ENCODE measurements around the gene USP8. TPM values are rescaled to one million over a fixed set of nuclear protein-coding genes. Genes with fewer than 3 reads are reported as not detected.

The USP8 gene
- total and polyA plus RNA-seq, 2 experiments from 2014 or later, result 29.8 to 57.2 TPM

DNA sequence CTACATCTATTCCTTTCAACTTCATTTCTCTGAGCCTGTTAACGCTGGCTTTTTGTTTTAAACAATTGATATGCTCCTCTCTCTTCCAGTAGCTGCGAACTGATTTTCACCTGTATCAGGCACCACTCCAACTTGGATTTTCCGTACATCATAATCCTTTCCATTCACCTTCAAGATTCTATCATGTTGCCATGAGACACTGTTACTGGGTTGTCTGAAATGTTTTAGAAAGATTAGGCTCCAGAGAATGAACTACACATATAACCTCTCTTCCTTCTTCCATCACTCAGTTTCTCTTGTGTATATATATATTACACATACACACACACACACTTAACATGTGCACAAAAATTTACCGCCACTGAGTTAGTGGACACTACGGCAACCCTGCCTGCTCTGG, 122.4 kb downstream of the USP8 start, which contains the start of gene USP50:
TSS of gene USP50 (minus strand) at position 101 of the 400 bp plus-strand sequence. CDS start 141 bp downstream, outside the sequence.
- no peak for TF ChIP-seq EZH2 (IDR thresholded peaks at IDR 0.05; ENCODE audit: insufficient read depth, poor library complexity, severe bottlenecking)
- TF ChIP-seq EZH2phosphoT487 (IDR thresholded peaks at IDR 0.05; ENCODE audit: insufficient read depth, low read depth), result no peak
- no peaks in the 10 kb centered on the region for H3K27me3 ChIP-seq (replicated peaks; ENCODE audit: insufficient read depth)
- no peaks in the 10 kb centered on the region for H4K20me1 ChIP-seq (ENCODE audit: insufficient read depth)
- H3K4me1 ChIP-seq (ENCODE audit: insufficient read depth), result peaks cover 24% of the 10 kb centered on the region
- in situ Hi-C loops (cut with MboI), result no loop called here
- H3K9me3 ChIP-seq (ENCODE audit: low read depth), result no peaks in the 10 kb centered on the region
- H3K27ac ChIP-seq, result no peak within 1 kb of the TSS
- H3K4me2 ChIP-seq (ENCODE audit: unreplicated experiment), result no peak within 1 kb of the TSS
- no peak within 1 kb of the TSS for H3K4me3 ChIP-seq
- WGBS, 2 experiments (ENCODE audit: low coverage in 1 of 2, low lambda C conversion rate in 2 of 2, missing lambda C conversion rate in 2 of 2), result 95 to 97% methylated on average over 5 of the region's 5 CpGs
- H3K9ac ChIP-seq, result no peak within 1 kb of the TSS
- H3K79me2 ChIP-seq (ENCODE audit: insufficient read depth), result no peaks in the 10 kb centered on the region
- no peaks in the 10 kb centered on the region for H3K36me3 ChIP-seq (ENCODE audit: low read depth)
- H3K9me2 ChIP-seq (ENCODE audit: insufficient read depth), result no peaks in the 10 kb centered on the region
- H3F3A ChIP-seq (ENCODE audit: insufficient read depth), result peaks cover 34% of the 10 kb centered on the region
- H2AFZ ChIP-seq, result no peak within 1 kb of the TSS
- DNase-seq, result no peak

- peaks cover 15% of the 10 kb centered on the region for H3F3A ChIP-seq (ENCODE audit: insufficient read depth)
- no peak overlapping the region for H2AFZ ChIP-seq
- in situ Hi-C loops (cut with MboI), result no loop called here
- H3K27me3 ChIP-seq (replicated peaks; ENCODE audit: insufficient read depth), result no peaks in the 10 kb centered on the region
- H3K9me2 ChIP-seq (ENCODE audit: insufficient read depth), result no peaks in the 10 kb centered on the region
- TF ChIP-seq EZH2phosphoT487 (IDR thresholded peaks at IDR 0.05; ENCODE audit: insufficient read depth, low read depth) (no peak), EZH2 (IDR thresholded peaks at IDR 0.05; ENCODE audit: insufficient read depth, poor library complexity, severe bottlenecking) (no peak)
- no peaks in the 10 kb centered on the region for H3K79me2 ChIP-seq (ENCODE audit: insufficient read depth)
- no peaks in the 10 kb centered on the region for H4K20me1 ChIP-seq (ENCODE audit: insufficient read depth)
- no peak overlapping the region for H3K9ac ChIP-seq
- H3K4me3 ChIP-seq, result no peak overlapping the region
- H3K4me1 ChIP-seq (ENCODE audit: insufficient read depth), result no peaks in the 10 kb centered on the region
- peak; percentile 9 for DNase-seq
- 76 to 82% methylated on average over 7 of the region's 7 CpGs for WGBS, 2 experiments (ENCODE audit: low coverage in 1 of 2, low lambda C conversion rate in 2 of 2, missing lambda C conversion rate in 2 of 2)
- H3K9me3 ChIP-seq (ENCODE audit: low read depth), result no peaks in the 10 kb centered on the region
- H3K4me2 ChIP-seq (ENCODE audit: unreplicated experiment), result no peak overlapping the region
- H3K27ac ChIP-seq, result no peak overlapping the region
- no peaks in the 10 kb centered on the region for H3K36me3 ChIP-seq (ENCODE audit: low read depth)
Measured at GRCh38 chr15:50549326-50549725, 125.1 kb downstream of the USP8 start.

DNA sequence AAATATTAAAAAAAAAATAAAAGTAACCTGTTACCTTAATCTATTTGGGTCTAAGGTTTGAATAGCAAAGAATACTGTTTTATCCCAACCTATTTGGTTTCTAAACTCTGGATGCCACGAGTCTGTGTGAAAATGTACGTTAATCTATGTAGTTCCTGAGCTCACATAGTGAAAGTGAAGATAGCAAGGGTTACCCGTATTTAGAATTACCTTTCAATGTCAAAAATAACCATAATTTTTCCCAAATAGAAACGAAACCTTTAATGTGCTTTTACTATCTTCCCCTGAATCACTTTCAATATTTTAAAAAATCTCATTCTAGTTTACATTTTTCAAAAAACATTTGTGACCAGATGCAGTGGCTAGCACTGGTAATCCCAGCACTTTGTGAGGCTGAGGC, 128.0 kb downstream of the USP8 start:
- WGBS, 2 experiments (ENCODE audit: low coverage in 1 of 2, low lambda C conversion rate in 2 of 2, missing lambda C conversion rate in 2 of 2), result 77 to 82% methylated on average over 4 of the region's 4 CpGs
- Histone ChIP-seq H3F3A (ENCODE audit: insufficient read depth) (peaks cover 19% of the 10 kb centered on the region), H3K79me2 (ENCODE audit: insufficient read depth) (no peaks in the 10 kb centered on the region), H3K9ac (no peak overlapping the region), H4K20me1 (ENCODE audit: insufficient read depth) (no peaks in the 10 kb centered on the region), H3K9me2 (ENCODE audit: insufficient read depth) (no peaks in the 10 kb centered on the region), H3K36me3 (ENCODE audit: low read depth) (no peaks in the 10 kb centered on the region), H3K4me3 (no peak overlapping the region), H3K4me1 (ENCODE audit: insufficient read depth) (no peaks in the 10 kb centered on the region), H3K27ac (no peak overlapping the region), H3K4me2 (ENCODE audit: unreplicated experiment) (no peak overlapping the region), H3K27me3 (replicated peaks; ENCODE audit: insufficient read depth) (no peaks in the 10 kb centered on the region), H2AFZ (no peak overlapping the region), H3K9me3 (ENCODE audit: low read depth) (no peaks in the 10 kb centered on the region)
- no peak for DNase-seq
- in situ Hi-C loops (cut with MboI), result no loop called here
- TF ChIP-seq EZH2phosphoT487 (IDR thresholded peaks at IDR 0.05; ENCODE audit: insufficient read depth, low read depth) (no peak), EZH2 (IDR thresholded peaks at IDR 0.05; ENCODE audit: insufficient read depth, poor library complexity, severe bottlenecking) (no peak)

DNA sequence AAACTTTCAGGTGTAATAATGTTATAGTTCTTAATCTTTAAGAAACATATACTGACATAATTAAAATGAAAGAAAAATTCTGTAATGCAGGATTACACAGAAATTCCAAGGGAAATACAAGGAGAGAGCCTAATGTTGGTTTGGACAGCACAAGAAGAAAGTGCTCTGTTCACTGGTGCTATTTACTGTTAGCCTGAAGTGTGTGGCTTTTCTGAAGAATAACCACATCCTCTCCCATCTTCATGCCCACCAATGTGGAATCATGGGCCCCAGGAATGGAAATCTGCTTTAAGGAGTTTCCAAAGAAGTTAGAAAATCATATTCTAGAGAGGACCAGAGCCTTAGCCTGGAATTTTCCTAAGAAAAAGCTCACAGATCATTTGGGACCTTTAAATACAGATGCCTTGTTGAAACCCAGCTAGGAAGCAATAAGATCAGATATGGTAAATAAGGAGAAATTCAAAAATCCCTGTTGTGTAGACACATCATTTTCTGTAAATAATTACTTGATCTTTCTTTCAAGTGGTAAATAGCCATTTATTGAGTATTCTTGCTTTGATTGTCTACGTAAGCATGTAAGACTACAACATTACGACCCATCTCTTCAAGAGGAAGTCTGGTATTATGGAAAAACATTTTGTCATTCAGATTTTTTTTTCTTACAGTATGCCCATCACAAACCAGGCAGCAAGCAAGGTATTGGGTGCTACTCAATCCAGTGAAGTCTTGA, 132.6 kb downstream of the USP8 start:
- Histone ChIP-seq H3K36me3 (ENCODE audit: low read depth) (peaks cover 13% of the 10 kb centered on the region; the same call in 1 of the 2 replicates), H3K27me3 (replicated peaks; ENCODE audit: insufficient read depth) (no peaks in the 10 kb centered on the region), H3K27ac (no peak overlapping the region), H3K4me1 (ENCODE audit: insufficient read depth) (no peaks in the 10 kb centered on the region), H3K9me3 (ENCODE audit: low read depth) (no peaks in the 10 kb centered on the region), H2AFZ (no peak overlapping the region), H4K20me1 (ENCODE audit: insufficient read depth) (no peaks in the 10 kb centered on the region), H3K9me2 (ENCODE audit: insufficient read depth) (no peaks in the 10 kb centered on the region), H3K9ac (no peak overlapping the region), H3K4me2 (ENCODE audit: unreplicated experiment) (no peak overlapping the region), H3K79me2 (ENCODE audit: insufficient read depth) (no peaks in the 10 kb centered on the region), H3F3A (ENCODE audit: insufficient read depth) (0 out of 2 replicates have a peak, but pooled peaks cover 4% of the 10 kb centered on the region), H3K4me3 (no peak overlapping the region)
- in situ Hi-C loops (cut with MboI), result no loop called here
- DNase-seq, result no peak
- TF ChIP-seq EZH2 (IDR thresholded peaks at IDR 0.05; ENCODE audit: insufficient read depth, poor library complexity, severe bottlenecking), result no peak
- TF ChIP-seq EZH2phosphoT487 (IDR thresholded peaks at IDR 0.05; ENCODE audit: insufficient read depth, low read depth), result no peak
- WGBS, 2 experiments (ENCODE audit: low coverage in 1 of 2, low lambda C conversion rate in 2 of 2, missing lambda C conversion rate in 2 of 2), result 97 to 100% methylated on average over 2 of the region's 2 CpGs

All from GM23248 (cell line).